ENCODE measurements around the gene IKZF1. TPM values are rescaled to one million over a fixed set of nuclear protein-coding genes. Genes with fewer than 3 reads are reported as not detected.

IKZF1 gene
- total RNA-seq: not detected in 2 replicates

DNA sequence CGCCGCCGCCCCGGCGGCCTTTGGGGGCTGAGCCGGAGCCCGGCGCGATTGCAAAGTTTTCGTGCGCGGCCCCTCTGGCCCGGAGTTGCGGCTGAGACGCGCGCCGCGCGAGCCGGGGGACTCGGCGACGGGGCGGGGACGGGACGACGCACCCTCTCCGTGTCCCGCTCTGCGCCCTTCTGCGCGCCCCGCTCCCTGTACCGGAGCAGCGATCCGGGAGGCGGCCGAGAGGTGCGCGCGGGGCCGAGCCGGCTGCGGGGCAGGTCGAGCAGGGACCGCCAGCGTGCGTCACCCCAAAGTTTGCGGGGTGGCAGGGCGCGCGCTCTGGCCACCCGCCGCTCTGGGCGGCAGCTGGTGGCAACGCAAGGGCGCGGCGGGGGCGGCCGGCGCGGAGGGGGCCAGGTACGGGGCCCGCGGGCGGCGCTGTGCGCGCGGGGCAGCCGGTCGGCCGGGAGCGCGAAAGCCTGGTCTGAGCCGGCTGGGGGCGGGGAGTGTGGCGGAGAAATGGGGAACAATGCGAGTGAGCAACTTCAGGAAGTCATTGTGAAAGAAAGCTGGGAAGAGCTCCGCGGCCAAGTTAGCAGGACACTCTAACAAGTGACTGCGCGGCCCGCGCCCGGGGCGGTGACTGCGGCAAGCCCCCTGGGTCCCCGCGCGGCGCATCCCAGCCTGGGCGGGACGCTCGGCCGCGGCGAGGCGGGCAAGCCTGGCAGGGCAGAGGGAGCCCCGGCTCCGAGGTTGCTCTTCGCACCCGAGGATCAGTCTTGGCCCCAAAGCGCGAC is at the start of gene IKZF1:
Gene IKZF1, plus strand, starts transcription at position 588 of the 782 bp plus-strand sequence. CDS start 14,346 bp downstream, outside the sequence.

GRCh38 chr7:50449881-50450589 is 145.5 kb downstream of the IKZF1 start, which contains the start of gene FIGNL1:
FIGNL1 (minus strand) TSS chr7:50450350; CDS start chr7:50447287, 3,063 bp downstream.

Small RNA genes within 50 kb of the gene (small RNA-seq; reads per million reads assigned to genes)
- not detected for gene RNU6-1091P

Other genes starting within 250 kb of the IKZF1 start
- not detected in 2 replicates for gene ZPBP, start 211.5 kb upstream of the IKZF1 start, total RNA-seq
- 16.2 and 33.0 TPM in 2 replicates for gene FIGNL1, start 145.6 kb downstream of the IKZF1 start, total RNA-seq